Prostate gland (tissue), 2 donors: ENCODE measurements around the gene POLR2J2.
"Not testable (repeated sequence)": the region's sequence is repeated elsewhere in the genome, so short reads cannot be mapped to it uniquely, and the experiment has no call there.

Experiments used
- POLR2A ChIP-seq: fragments of 450-650 bp; IDR thresholded peaks from one replicate; pipeline ENCODE4 v1.6.1; 2016; ENCODE audit warnings: antibody characterized with exemption, mild to moderate bottlenecking
- POLR2AphosphoS5 ChIP-seq: sonication (generic); formaldehyde crosslinking; IDR thresholded peaks from one replicate; pipeline ENCODE4 v1.6.1; 2017; ENCODE audit warnings: antibody characterized with exemption
- TF ChIP-seq, protein P1 (sequence below), 4 experiments: fragments of 200-600 bp in 2 of 4; fragments of 450-650 bp in 2 of 4; sonication (generic) in 2 of 4; IDR thresholded peaks; 1 replicate in 3 of 4; 2 replicates in 1 of 4; pipeline ENCODE4 v1.5.1; 2016 to 2019; ENCODE audit warnings: antibody characterized with exemption in 4 of 4, mild to moderate bottlenecking in 2 of 4, moderate library complexity in 2 of 4

DNA sequence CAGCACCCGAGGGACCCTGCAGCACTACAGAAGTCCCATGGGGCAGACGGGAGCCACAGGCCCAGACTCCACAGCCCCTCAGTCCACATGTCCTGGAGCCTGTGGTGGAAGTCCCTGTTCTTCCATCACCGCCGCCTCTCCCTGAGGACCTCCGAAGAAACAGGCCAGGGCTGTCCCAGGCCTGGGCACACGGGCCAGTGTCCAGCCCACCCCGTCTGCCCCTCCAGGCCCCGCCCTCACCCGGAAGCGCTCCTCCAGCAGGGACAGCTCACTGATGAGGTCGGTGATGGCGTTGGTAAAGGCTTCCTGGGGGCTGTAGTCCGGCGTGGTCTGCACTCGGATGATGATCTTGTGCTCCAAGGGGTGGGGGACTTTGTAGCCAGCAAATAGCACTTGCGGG lies 4.6 kb downstream of the POLR2J2 start:
- TF ChIP-seq, protein P1, sequence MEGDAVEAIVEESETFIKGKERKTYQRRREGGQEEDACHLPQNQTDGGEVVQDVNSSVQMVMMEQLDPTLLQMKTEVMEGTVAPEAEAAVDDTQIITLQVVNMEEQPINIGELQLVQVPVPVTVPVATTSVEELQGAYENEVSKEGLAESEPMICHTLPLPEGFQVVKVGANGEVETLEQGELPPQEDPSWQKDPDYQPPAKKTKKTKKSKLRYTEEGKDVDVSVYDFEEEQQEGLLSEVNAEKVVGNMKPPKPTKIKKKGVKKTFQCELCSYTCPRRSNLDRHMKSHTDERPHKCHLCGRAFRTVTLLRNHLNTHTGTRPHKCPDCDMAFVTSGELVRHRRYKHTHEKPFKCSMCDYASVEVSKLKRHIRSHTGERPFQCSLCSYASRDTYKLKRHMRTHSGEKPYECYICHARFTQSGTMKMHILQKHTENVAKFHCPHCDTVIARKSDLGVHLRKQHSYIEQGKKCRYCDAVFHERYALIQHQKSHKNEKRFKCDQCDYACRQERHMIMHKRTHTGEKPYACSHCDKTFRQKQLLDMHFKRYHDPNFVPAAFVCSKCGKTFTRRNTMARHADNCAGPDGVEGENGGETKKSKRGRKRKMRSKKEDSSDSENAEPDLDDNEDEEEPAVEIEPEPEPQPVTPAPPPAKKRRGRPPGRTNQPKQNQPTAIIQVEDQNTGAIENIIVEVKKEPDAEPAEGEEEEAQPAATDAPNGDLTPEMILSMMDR (IDR thresholded peaks at IDR 0.05) = not testable (repeated sequence)
- TF ChIP-seq POLR2AphosphoS5, POLR2A: not testable (repeated sequence)
